ENCODE results near the gene CHST12.
A peak's percentile ranks its signal among the peaks of the same experiment; 100 is the strongest.

Gene CHST12

GRCh38 chr7:2471396-2471795 is 68.0 kb downstream of the CHST12 start:
- Histone ChIP-seq H3K9me3 (ENCODE audit: control insufficient read depth, insufficient read depth, low read length) (no peaks in the 10 kb centered on the region), H3K9ac (ENCODE audit: low read depth, low read length) (peak overlapping the region; percentile 56), H3K27me3 (ENCODE audit: control insufficient read depth, insufficient read depth, low read length) (no peaks in the 10 kb centered on the region)

GRCh38 chr7:2472739-2473138 is 69.3 kb downstream of the CHST12 start:
- peaks cover 2% of the 10 kb centered on the region for H3K4me1 ChIP-seq (ENCODE audit: control insufficient read depth, insufficient read depth, low read length)
- H3K36me3 ChIP-seq (ENCODE audit: control insufficient read depth, insufficient read depth, low read length) = no peaks in the 10 kb centered on the region
- H3K9me3 ChIP-seq (ENCODE audit: control insufficient read depth, insufficient read depth, low read length) = no peaks in the 10 kb centered on the region
- no peak overlapping the region for H3K4me3 ChIP-seq (ENCODE audit: low read depth, low read length)
- H3K9ac ChIP-seq (ENCODE audit: low read depth, low read length) = no peak overlapping the region
- no peaks in the 10 kb centered on the region for H3K27me3 ChIP-seq (ENCODE audit: control insufficient read depth, insufficient read depth, low read length)

More at GRCh38 chr7:2471396-2471795, 68.0 kb downstream of the CHST12 start:
- H3K4me3 ChIP-seq (ENCODE audit: low read depth, low read length) = no peak overlapping the region
- H3K4me1 ChIP-seq (ENCODE audit: control insufficient read depth, insufficient read depth, low read length) = no peaks in the 10 kb centered on the region
- no peaks in the 10 kb centered on the region for H3K36me3 ChIP-seq (ENCODE audit: control insufficient read depth, insufficient read depth, low read length)

DNA sequence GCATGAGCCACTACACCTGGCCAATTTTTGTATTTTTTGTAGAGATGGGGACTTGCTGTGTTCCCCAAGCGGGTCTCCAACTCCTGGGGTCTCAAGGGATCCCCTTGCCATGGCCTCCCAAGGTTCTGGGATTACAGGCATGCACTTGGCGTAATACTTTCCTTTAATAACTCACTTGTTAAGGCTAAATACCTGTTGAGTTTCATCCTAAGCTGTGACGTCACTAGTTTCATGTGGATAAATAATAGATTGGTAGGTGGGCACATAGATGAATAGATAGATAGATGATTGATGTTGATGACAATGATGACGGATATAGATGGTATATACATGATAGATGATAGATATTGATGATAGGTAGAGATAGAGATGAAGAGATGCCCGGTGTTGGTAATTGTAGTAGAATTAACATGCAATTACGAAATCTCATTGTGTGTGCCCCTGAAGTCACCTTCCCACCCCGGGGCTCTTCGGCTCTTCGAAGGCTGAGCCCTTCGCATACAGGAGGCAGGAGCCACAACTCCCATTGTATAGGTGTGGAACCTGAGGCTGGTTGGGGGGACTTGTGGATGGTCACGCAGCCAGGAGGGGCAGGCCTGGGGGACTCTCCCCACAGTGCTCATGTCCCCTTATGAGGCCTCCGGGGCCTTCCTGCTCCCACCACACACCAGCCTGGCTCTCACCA is 70.2 kb downstream of the CHST12 start:
- Histone ChIP-seq H3K4me1 (ENCODE audit: control insufficient read depth, insufficient read depth, low read length) (peaks cover 2% of the 10 kb centered on the region), H3K27me3 (ENCODE audit: control insufficient read depth, insufficient read depth, low read length) (no peaks in the 10 kb centered on the region), H3K36me3 (ENCODE audit: control insufficient read depth, insufficient read depth, low read length) (no peaks in the 10 kb centered on the region), H3K4me3 (ENCODE audit: low read depth, low read length) (no peak overlapping the region), H3K9me3 (ENCODE audit: control insufficient read depth, insufficient read depth, low read length) (no peaks in the 10 kb centered on the region), H3K9ac (ENCODE audit: low read depth, low read length) (no peak overlapping the region)

GRCh38 chr7:2474224-2474623 is 70.8 kb downstream of the CHST12 start:
- no peak overlapping the region for H3K9ac ChIP-seq (ENCODE audit: low read depth, low read length)
- H3K4me3 ChIP-seq (ENCODE audit: low read depth, low read length) = no peak overlapping the region
- H3K9me3 ChIP-seq (ENCODE audit: control insufficient read depth, insufficient read depth, low read length) = no peaks in the 10 kb centered on the region
- no peaks in the 10 kb centered on the region for H3K27me3 ChIP-seq (ENCODE audit: control insufficient read depth, insufficient read depth, low read length)
- H3K4me1 ChIP-seq (ENCODE audit: control insufficient read depth, insufficient read depth, low read length) = peaks cover 2% of the 10 kb centered on the region
- H3K36me3 ChIP-seq (ENCODE audit: control insufficient read depth, insufficient read depth, low read length) = no peaks in the 10 kb centered on the region

DNA sequence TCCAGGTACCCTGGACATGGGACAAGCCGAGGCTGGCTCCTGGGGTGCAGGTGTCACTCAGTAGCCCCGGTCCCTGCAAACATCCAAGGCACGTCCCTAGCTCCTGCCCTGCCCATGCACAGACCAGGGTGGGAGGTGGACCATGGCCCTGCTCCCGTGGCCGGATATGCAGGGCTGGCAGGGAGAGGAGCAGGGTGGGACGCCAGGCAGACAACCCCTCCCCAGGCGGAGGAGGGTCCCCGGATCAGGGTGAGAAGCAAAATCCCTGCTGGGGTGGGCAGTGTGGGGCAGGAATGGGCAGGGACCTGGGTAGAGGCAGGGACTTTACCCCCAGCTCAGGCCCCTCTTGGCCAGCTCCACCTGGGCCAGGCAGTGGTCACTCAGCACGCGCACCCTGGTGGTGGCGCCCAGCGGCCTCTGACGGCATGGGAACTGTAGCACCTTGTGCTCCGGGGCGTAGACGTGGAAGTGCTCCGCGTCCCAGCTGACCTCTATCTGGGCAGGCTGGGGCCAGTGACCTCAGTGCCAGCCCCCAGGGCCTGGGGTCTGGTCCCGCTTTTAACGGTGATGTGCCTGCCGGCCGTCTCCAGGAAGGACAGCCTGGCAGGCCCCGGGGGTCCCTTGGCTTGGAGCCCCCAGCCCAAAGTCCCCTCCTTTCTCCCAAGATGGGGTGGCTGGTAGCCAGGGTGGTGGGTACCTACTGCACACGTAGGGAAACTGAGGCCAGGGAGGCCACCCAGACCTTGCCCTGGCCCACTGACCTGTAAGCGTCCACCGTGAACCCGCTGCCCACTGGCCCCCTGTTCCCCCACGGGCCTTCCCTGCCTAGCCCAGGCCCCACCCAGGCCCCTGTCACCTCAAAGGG is 71.6 kb downstream of the CHST12 start:
- Histone ChIP-seq H3K4me3 (ENCODE audit: low read depth, low read length) (no peak overlapping the region), H3K9me3 (ENCODE audit: control insufficient read depth, insufficient read depth, low read length) (no peaks in the 10 kb centered on the region), H3K27me3 (ENCODE audit: control insufficient read depth, insufficient read depth, low read length) (no peaks in the 10 kb centered on the region), H3K9ac (ENCODE audit: low read depth, low read length) (no peak overlapping the region), H3K4me1 (ENCODE audit: control insufficient read depth, insufficient read depth, low read length) (peaks cover 2% of the 10 kb centered on the region), H3K36me3 (ENCODE audit: control insufficient read depth, insufficient read depth, low read length) (no peaks in the 10 kb centered on the region)

DNA sequence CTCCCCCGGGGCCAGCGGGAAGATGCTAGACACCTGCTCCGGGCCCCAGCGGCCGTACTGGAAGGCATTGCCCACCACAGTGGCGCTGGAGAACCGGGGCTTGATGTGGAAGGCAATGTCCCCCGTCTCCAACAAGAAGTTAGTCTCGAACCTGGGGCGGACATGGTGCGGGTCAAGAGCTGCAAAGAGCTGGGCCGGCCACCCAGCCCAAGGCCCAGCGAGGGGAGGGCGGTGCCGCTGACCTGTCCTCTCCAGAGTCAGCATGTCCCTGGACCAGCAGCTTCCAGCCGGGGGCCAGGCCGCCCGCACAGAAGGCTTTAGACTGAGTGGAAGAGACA is 72.2 kb downstream of the CHST12 start:
- no peaks in the 10 kb centered on the region for H3K36me3 ChIP-seq (ENCODE audit: control insufficient read depth, insufficient read depth, low read length)
- H3K9me3 ChIP-seq (ENCODE audit: control insufficient read depth, insufficient read depth, low read length) = no peaks in the 10 kb centered on the region
- H3K4me1 ChIP-seq (ENCODE audit: control insufficient read depth, insufficient read depth, low read length) = peaks cover 2% of the 10 kb centered on the region
- H3K9ac ChIP-seq (ENCODE audit: low read depth, low read length) = no peak overlapping the region
- no peak overlapping the region for H3K4me3 ChIP-seq (ENCODE audit: low read depth, low read length)
- no peaks in the 10 kb centered on the region for H3K27me3 ChIP-seq (ENCODE audit: control insufficient read depth, insufficient read depth, low read length)

DNA sequence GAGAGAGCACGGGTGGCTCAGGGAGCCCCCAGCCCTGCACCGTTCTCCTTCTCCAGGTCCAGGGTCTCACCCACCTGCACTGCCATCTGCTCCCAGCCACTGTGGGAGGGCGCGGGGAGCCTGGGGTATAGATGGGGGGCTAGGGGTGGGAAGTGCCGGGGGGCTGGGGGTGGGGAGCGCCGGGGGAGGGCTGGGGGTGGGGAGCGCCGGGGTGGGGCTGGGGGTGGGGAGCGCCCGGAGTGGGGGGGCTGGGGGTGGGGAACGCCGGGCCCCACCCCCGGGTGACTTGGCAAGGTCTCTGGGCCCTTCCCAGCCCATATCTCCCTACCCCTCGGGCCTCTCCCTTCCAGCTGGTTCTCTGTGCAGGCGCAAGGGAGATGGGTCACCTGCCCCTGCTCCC is 72.9 kb downstream of the CHST12 start, which contains the start of gene GRIFIN:
Gene GRIFIN, minus strand, starts transcription at position 101 of the 400 bp plus-strand sequence. Its CDS starts 15 bp downstream, at position 86.
- no peak within 1 kb of the TSS for H3K9ac ChIP-seq (ENCODE audit: low read depth, low read length)
- no peaks in the 10 kb centered on the region for H3K36me3 ChIP-seq (ENCODE audit: control insufficient read depth, insufficient read depth, low read length)
- peaks cover 2% of the 10 kb centered on the region for H3K4me1 ChIP-seq (ENCODE audit: control insufficient read depth, insufficient read depth, low read length)
- no peaks in the 10 kb centered on the region for H3K27me3 ChIP-seq (ENCODE audit: control insufficient read depth, insufficient read depth, low read length)
- H3K9me3 ChIP-seq (ENCODE audit: control insufficient read depth, insufficient read depth, low read length) = no peaks in the 10 kb centered on the region
- H3K4me3 ChIP-seq (ENCODE audit: low read depth, low read length) = no peak within 1 kb of the TSS

- Histone ChIP-seq H3K9ac (ENCODE audit: low read depth, low read length) (no peak overlapping the region), H3K4me1 (ENCODE audit: control insufficient read depth, insufficient read depth, low read length) (peaks cover 2% of the 10 kb centered on the region), H3K27me3 (ENCODE audit: control insufficient read depth, insufficient read depth, low read length) (no peaks in the 10 kb centered on the region), H3K9me3 (ENCODE audit: control insufficient read depth, insufficient read depth, low read length) (no peaks in the 10 kb centered on the region), H3K4me3 (ENCODE audit: low read depth, low read length) (no peak overlapping the region), H3K36me3 (ENCODE audit: control insufficient read depth, insufficient read depth, low read length) (no peaks in the 10 kb centered on the region)
Measured at GRCh38 chr7:2476776-2477446, 73.5 kb downstream of the CHST12 start.

DNA sequence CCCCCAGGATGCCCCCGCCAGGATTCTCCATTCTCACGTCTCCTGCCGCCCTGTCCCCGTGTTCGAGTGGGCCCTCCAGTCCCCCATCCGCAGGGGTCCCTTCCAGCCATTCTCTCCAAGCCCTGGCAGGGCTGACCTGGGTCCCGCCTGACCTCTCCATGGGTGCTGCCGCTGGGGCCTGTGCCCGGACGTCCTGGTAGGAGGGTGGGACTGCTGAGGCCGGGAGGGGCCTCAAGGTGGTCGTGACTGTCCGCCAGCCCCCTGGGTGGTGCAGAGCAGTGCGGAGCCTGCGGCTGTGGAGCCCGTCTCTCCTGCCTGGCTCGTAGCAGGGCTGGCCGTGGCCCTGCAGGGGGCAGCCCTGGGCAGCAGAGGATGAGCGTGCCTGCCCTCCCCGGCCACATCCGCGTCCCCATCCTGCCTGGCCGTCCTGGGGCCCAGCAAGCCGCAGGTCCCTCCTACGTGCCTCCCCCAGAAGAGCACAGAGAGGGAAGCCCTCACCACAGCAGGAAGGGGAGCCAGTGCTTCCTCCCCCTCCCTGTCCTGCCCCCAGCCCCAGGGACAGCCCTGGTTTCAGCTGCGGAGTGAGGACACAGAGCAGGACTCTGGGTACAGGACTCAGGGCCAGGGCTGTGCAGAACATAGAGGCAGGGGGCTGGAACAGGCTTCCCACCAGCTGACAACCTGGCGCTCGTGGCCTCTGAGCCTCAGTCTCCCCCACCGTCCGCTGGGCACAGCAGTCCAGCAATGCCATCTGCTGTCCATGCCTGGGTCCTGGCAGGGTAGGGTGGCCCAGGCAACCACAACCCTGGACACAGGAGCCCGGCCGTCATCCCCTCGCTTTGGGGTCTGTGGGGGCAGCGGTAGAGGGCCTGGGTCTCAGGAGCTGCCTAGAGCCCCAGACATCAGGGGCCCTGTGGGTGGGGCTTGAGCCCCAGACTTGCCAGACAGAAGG is 74.3 kb downstream of the CHST12 start:
- no peaks in the 10 kb centered on the region for H3K9me3 ChIP-seq (ENCODE audit: control insufficient read depth, insufficient read depth, low read length)
- no peak overlapping the region for H3K4me3 ChIP-seq (ENCODE audit: low read depth, low read length)
- no peaks in the 10 kb centered on the region for H3K36me3 ChIP-seq (ENCODE audit: control insufficient read depth, insufficient read depth, low read length)
- H3K27me3 ChIP-seq (ENCODE audit: control insufficient read depth, insufficient read depth, low read length) = no peaks in the 10 kb centered on the region
- peaks cover 2% of the 10 kb centered on the region for H3K4me1 ChIP-seq (ENCODE audit: control insufficient read depth, insufficient read depth, low read length)
- H3K9ac ChIP-seq (ENCODE audit: low read depth, low read length) = no peak overlapping the region

DNA sequence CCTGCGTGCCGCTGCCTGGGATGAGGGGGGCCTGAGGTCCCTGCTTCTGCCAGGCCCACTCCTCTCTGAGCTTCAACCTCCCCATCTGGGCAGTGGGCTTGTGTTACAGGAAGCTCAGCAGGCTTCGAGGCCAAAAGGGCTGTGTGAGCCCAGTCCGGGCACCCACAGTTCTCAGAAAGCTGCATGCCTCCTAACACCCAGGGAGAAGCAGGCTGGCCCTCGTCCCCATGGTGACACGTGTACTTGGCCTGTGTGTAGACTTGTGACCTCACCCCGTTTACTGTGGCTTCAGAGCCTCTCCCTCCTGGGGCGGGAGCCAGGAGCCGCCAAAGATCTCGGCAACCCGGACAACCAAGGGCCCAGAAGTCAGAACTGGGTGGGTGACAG is 75.0 kb downstream of the CHST12 start:
- Histone ChIP-seq H3K9me3 (ENCODE audit: control insufficient read depth, insufficient read depth, low read length) (no peaks in the 10 kb centered on the region), H3K4me1 (ENCODE audit: control insufficient read depth, insufficient read depth, low read length) (peaks cover 2% of the 10 kb centered on the region), H3K4me3 (ENCODE audit: low read depth, low read length) (no peak overlapping the region), H3K9ac (ENCODE audit: low read depth, low read length) (no peak overlapping the region), H3K36me3 (ENCODE audit: control insufficient read depth, insufficient read depth, low read length) (no peaks in the 10 kb centered on the region), H3K27me3 (ENCODE audit: control insufficient read depth, insufficient read depth, low read length) (no peaks in the 10 kb centered on the region)

GRCh38 chr7:2478800-2479199 is 75.4 kb downstream of the CHST12 start:
- H3K36me3 ChIP-seq (ENCODE audit: control insufficient read depth, insufficient read depth, low read length) = no peaks in the 10 kb centered on the region
- H3K9ac ChIP-seq (ENCODE audit: low read depth, low read length) = no peak overlapping the region
- H3K27me3 ChIP-seq (ENCODE audit: control insufficient read depth, insufficient read depth, low read length) = no peaks in the 10 kb centered on the region
- H3K9me3 ChIP-seq (ENCODE audit: control insufficient read depth, insufficient read depth, low read length) = no peaks in the 10 kb centered on the region
- no peak overlapping the region for H3K4me3 ChIP-seq (ENCODE audit: low read depth, low read length)
- peaks cover 2% of the 10 kb centered on the region for H3K4me1 ChIP-seq (ENCODE audit: control insufficient read depth, insufficient read depth, low read length)

All from iPS-15b (cell line).